ENCODE measurements around the gene ZNF789. TPM values are rescaled to one million over a fixed set of nuclear protein-coding genes. Genes with fewer than 3 reads are reported as not detected.
"Not testable (repeated sequence)": the region's sequence is repeated elsewhere in the genome, so short reads cannot be mapped to it uniquely, and the experiment has no call there.

ZNF789 gene
- total RNA-seq, result 9.9 and 14.0 TPM in 2 replicates
- 12.2 TPM for polyA plus RNA-seq (2012)

DNA sequence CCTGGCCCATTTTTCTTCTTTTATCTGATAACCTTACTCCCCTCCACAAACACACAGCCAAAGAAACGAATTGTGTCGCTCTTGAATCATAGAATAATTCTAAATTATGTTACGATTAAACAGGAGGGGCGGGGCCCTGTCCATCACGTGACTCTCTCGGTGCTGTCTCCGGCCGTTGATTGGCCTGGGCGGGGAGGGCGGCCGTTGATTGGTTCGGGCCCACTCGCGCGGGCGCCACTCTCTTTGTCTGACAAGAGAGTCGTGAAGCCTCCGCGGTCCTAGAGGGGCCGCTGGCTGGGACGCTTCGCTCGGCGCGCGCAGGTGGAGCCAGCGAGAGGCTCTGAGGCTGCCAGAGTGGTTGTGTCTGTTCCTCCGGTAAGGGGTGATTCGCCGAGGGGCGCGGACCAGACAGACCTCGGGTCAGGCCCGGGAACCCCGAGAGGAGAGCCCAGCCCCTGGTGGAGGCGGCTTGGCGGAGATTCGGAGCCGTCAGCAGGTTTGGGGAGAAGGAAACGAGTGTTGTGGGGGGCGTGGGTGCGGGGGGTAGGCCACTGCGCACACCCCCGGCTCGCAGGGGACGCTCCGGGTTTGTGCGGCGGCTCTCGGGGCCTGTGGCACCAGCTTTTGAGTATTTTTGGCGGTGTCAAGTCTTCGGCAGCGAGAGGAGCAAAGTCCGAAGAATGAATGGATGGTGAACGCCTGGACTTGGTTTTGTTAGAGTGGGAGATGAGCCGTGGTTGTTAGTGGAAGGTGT is at the start of gene ZNF789:
Gene ZNF789 (plus strand): TSS at position 330 of the 754 bp plus-strand sequence. CDS start 3,567 bp downstream, outside the sequence.
- peak; percentile 99 for DNase-seq (ENCODE audit: low read depth)

GRCh38 chr7:99424932-99425730 is 47.6 kb upstream of the ZNF789 start:
- DNase-seq (ENCODE audit: low read depth), result no peak

DNA sequence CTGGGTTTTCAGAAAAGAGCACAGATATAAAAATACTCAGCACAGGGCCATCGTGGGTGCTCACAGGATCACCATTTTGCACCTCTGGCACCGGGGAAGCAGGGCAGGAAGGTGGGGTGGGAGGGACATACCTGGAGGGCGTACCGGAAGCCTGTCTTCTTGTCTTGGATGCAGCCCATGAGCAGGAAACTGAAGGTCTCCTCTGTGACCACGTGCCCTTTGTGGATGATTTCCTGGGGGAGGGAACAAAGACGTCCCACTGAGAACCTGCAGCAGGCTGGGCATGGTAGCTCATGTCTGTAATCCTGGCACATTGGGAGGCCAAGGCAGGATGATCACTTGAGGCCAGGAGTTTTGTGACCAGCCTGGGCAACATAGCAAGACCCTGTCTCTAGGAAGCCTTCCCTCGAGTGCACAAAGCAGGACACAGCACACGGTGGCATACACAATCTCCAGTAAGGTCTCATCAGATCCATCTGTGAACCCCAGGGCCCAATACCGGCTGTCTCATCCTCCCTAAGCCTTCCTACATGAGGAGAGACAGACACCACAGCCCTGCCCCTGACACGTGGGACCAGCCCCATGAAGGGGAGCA is 43.6 kb upstream of the ZNF789 start:
- DNase-seq (ENCODE audit: low read depth), result no peak

GRCh38 chr7:99429756-99430155 is 42.9 kb upstream of the ZNF789 start:
- no peak for DNase-seq (ENCODE audit: low read depth)

DNA sequence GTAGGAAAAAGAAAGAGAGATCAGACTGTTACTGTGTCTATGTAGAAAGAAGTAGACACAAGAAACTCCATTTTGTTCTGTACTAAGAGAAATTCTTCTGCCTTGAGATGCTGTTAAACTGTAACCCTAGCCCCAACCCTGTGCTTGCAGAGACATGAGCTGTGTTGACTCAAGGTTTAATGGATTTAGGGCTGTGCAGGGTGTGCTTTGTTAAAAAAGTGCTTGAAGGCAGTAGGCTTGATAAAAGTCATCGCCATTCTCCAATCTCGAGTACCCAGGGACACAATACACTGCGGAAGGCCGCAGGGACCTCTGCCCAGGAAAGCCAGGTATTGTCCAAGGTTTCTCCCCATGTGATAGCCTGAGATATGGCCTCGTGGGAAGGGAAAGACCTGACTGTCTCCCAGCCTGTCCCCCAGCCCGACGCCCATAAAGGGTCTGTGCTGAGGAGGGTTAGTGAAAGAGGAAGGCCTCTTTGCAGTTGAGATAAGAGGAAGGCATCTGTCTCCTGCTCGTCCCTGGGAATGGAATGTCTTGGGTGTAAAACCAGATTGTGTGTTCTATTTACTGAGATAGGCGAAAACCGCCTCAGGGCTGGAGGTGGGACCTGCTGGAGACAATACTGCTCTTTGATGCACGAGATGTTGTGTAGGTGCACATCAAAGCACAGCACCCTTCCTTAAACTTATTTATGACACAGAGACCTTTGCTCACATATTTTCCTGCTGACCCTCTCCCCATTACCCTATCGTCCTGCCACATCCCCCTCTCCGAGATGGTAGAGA is 40.7 kb upstream of the ZNF789 start:
- not testable (repeated sequence) for DNase-seq (ENCODE audit: low read depth)

DNA sequence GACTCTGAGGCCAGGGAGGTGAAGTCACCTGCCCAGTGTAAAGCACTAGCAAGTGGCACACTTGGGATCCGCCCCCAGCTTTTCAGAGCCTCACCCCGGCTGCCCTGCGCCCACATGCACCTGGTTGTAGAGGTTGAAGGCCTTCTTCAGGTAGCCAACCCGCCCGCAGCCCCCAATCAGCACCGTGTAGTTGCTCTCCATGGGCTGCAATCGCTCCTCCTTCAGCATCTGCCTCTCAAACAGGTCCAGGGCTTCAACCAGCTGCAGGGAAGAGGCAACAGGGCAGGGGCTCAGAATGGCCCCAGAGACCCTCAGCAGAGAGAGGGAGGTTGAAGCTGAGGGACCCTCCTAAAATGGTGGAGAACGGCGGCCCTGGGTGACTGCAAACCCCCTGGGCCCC is 39.5 kb upstream of the ZNF789 start:
- DNase-seq (ENCODE audit: low read depth), result no peak

DNA sequence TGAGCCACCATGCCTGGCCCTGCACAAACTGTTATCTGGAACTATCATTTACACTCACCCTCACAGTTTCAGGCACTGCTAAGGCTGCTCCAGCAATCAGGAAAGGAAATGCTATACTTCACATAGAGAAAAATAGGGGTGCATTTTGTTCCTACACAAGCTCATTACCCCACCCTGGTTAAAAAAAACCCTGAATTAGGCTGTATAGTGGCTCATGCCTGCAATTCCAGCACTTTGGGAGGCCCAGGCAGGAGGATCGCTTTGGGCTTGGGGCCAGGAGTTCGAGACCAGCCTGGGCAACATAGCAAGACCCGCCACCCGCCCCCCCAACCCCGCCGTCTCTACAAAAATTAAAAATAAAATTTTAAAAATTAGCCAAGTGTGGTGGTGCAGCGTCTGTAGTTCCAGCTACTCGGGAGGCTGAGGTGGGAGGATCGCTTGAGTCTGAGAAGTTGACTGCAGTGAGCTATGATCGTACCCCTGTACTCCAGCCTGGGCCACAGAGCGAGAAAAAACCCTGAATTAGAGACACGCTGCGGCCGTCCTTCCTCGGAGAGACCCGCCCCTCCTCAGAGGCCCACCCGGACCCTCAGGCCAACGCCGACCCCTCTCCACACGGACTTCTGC is 34.6 kb upstream of the ZNF789 start:
- DNase-seq (ENCODE audit: low read depth), result no peak

- DNase-seq (ENCODE audit: low read depth), result peak; percentile 99
These were observed 33.9 kb upstream of the ZNF789 start, which contains the start of the genes CPSF4 and PTCD1 for GRCh38 chr7:99438573-99439480. Gene CPSF4 (plus strand): TSS chr7:99438943. CDS start chr7:99439083, 140 bp downstream. Gene PTCD1 (minus strand): TSS chr7:99438798. CDS start chr7:99435242, 3,556 bp downstream.

DNA sequence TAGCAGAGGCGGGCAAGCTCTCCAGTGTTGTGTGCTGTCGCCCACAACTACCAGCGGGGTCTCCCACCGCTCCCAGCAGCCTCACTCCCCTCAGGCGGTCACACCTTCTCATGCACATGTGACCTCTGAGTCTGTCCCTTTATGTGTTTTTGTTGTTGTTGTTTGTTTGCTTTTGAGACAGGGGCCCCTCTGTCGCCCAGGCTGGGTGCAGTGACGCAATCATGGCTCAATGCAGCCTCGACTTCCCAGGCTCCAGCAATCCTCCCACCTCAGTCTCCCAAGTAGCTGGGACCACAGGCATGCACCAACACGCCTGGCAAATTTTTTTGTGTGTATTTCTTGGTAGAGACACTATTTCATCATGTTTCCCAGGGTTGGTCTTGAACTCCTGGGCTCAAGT is 32.5 kb upstream of the ZNF789 start:
- DNase-seq (ENCODE audit: low read depth), result peak; percentile 40

DNA sequence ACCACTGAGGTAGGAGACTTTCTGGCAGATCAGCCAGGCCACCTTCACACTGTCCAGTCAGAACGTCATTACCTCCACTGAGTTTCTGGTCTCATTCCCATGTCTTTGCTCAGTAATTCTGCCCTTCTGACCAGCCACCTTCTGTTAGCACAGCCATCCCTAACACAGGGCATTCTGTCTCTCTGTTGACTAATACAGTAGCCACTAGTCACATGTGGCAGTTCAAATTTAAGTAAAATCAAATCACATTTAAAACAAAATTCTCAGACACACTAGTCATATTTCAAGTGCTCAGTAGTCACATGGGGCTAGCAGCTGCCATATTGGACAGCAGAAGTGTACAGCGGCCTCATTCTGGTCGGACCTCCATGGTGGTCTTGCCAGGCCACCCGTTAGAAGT is 26.6 kb upstream of the ZNF789 start:
- DNase-seq (ENCODE audit: low read depth), result no peak

DNA sequence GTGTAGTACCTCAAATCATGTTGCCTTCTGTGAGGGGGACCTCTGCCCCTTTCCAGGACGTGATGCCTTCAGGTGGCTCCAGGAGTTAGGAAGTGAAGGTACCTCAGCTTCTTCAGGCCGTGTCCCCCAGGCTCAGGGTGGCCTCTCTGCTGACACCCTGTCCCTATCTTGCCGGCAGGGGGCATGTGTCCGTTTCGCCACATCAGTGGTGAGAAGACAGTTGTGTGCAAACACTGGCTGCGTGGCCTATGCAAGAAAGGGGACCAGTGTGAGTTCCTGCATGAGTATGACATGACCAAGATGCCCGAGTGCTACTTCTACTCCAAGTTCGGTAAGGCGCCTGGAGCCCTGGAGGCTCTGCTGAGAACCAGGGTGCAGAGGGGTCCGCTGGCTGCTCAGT is 24.7 kb upstream of the ZNF789 start:
- no peak for DNase-seq (ENCODE audit: low read depth)

- DNase-seq (ENCODE audit: low read depth), result no peak
These were observed 23.8 kb upstream of the ZNF789 start for GRCh38 chr7:99448855-99449254.

DNA sequence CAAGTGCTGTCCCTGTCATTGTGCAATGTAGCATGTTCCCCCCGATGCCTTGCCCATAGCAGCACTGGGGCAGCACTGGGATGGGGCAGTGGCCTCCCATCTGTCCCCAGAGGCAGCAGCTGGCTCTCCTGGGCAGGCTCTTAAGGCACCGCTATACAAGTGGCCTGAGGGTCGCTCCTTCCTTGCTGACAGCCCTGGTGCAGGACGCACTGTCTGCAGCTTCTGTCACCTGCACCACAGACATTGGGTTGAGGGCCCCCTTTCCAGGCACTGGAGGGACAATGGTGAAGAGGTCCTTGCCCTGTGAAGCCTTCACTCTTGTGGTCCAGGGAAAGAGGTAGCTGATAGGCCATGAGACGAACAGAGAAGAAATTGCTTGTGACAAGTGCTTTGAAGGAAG is 23.4 kb upstream of the ZNF789 start:
- no peak for DNase-seq (ENCODE audit: low read depth)

- DNase-seq (ENCODE audit: low read depth), result no peak
These were observed 20.8 kb upstream of the ZNF789 start for GRCh38 chr7:99451936-99452335.

- DNase-seq (ENCODE audit: low read depth), result no peak
These were observed 20.1 kb upstream of the ZNF789 start for GRCh38 chr7:99452541-99452940.

- no peak for DNase-seq (ENCODE audit: low read depth)
These were observed 19.6 kb upstream of the ZNF789 start for GRCh38 chr7:99453105-99453504.

- no peak for DNase-seq (ENCODE audit: low read depth)
These were observed 16.8 kb upstream of the ZNF789 start for GRCh38 chr7:99455874-99456273.

GRCh38 chr7:99456288-99456687 is 16.4 kb upstream of the ZNF789 start:
- peak; percentile 53 for DNase-seq (ENCODE audit: low read depth)

DNA sequence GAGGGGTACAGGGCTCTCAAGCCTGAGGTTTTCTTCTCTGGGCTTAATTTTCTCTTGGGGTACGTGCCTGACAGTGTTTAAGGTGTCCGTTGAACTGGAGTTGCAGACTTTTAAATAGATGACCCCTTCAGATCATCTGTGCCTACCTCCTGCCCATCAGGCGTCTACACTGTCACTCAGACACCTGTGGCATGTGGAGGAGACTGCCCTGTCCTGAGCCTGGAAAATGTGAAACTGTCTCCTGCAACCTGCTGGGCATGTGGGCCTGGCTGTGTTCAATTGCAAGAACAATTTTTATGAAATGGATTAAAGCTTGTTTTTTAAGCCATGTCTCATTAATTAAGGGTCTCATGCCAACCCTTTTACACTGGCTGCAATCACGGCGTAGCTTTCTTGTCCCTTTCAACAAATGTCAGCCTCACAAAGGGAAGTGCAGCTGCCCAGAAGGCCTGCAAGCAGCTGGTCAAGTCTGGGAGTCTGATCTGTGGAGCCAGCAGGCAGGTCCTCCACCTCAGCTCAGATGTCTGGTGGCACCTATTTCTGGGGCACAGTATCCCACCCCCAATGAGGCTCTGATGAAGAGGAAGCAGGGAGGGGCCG is 15.5 kb upstream of the ZNF789 start:
- DNase-seq (ENCODE audit: low read depth), result peak; percentile 68

Data from myocyte (in vitro differentiated cells).